Smooth muscle cell (in vitro differentiated cells): Measurements from ENCODE around the gene DRC7. TPM values are rescaled to one million over a fixed set of nuclear protein-coding genes. Genes with fewer than 3 reads are reported as not detected.

Experiments
- DNase-seq: peaks from one replicate; lab custom pipeline; 2025; ENCODE audit not compliant: unreplicated experiment; lab: John Stamatoyannopoulos, UW
- H2AFZ ChIP-seq: fragments of 200-600 bp; sonication (generic); 2 replicates; pipeline ENCODE4 v1.6.0; 2016; ENCODE audit warnings: antibody characterized with exemption, low read depth, mild to moderate bottlenecking
- H3F3A ChIP-seq: fragments of 200-600 bp; sonication (generic); 2 replicates; pipeline ENCODE4 v1.6.0; 2017; ENCODE audit warnings: antibody characterized with exemption, low read depth
- H3K27ac ChIP-seq: fragments of 200-600 bp; sonication (generic); 2 replicates; pipeline ENCODE4 v1.5.1; 2016; ENCODE audit warnings: low read depth, mild to moderate bottlenecking
- H3K27me3 ChIP-seq: fragments of 200-600 bp; sonication (generic); 2 replicates; pipeline ENCODE4 v1.6.1; 2016; ENCODE audit warnings: low read depth, mild to moderate bottlenecking
- H3K36me3 ChIP-seq: fragments of 200-600 bp; sonication (generic); 2 replicates; pipeline ENCODE4 v1.5.1; 2016; ENCODE audit warnings: low read depth
- H3K4me1 ChIP-seq: fragments of 200-600 bp; sonication (generic); 2 replicates; pipeline ENCODE4 v1.5.1; 2016; ENCODE audit warnings: low read depth
- H3K4me2 ChIP-seq: fragments of 200-600 bp; sonication (generic); 2 replicates; pipeline ENCODE4 v1.6.0; 2016; ENCODE audit warnings: mild to moderate bottlenecking
- H3K4me3 ChIP-seq: fragments of 200-600 bp; sonication (generic); 2 replicates; pipeline ENCODE4 v1.5.1; 2016; ENCODE audit warnings: mild to moderate bottlenecking
- H3K79me2 ChIP-seq: fragments of 200-600 bp; sonication (generic); 2 replicates; pipeline ENCODE4 v1.6.0; 2016; ENCODE audit warnings: low read depth, mild to moderate bottlenecking
- H3K9ac ChIP-seq: fragments of 200-600 bp; sonication (generic); 2 replicates; pipeline ENCODE4 v1.6.0; 2016; ENCODE audit warnings: low read depth
- H3K9me3 ChIP-seq: fragments of 200-600 bp; sonication (generic); replicated peaks from 2 replicates; pipeline ENCODE4 v1.5.1; 2016; ENCODE audit warnings: low read depth
- H4K20me1 ChIP-seq: fragments of 200-600 bp; sonication (generic); 2 replicates; pipeline ENCODE4 v1.6.0; 2016; ENCODE audit warnings: low read depth
- CTCF ChIP-seq: fragments of 200-600 bp; sonication (generic); IDR thresholded peaks from 2 replicates; pipeline ENCODE4 v1.5.1; 2017; ENCODE audit warnings: borderline replicate concordance, mild to moderate bottlenecking, antibody characterized with exemption; ENCODE audit not compliant: insufficient read depth, poor library complexity, severe bottlenecking
- WGBS: methylation state at CpG from one replicate; pipeline ENCODE4 v1.1.7; 2016; ENCODE audit warnings: low lambda C conversion rate; 5-methylcytosine and 5-hydroxymethylcytosine counted together
- polyA plus RNA-seq: library from polyadenylated mRNA; unstranded; fragments of >200 nt; fragmentation: Nextera tagmentation; extraction: Ambion mirVana; gene quantifications from 2 replicates; pipeline ENCODE4 v1.2.1, GENCODE V29; 2016
- total RNA-seq: library from RNA; depleted of rRNA; stranded (reverse); fragments of >200 nt; gene quantifications from 2 replicates; pipeline ENCODE4 v1.2.3, GENCODE V29; 2014

Gene DRC7
- total and polyA plus RNA-seq, 2 experiments from 2014 or later, result 0.94 TPM; not detected in 1

- Histone ChIP-seq H3K79me2 (no peaks in the 10 kb centered on the region), H3K4me3 (no peak overlapping the region), H2AFZ (no peak overlapping the region), H3K27ac (no peak overlapping the region), H3K4me1 (peaks cover 12% of the 10 kb centered on the region), H3K36me3 (no peaks in the 10 kb centered on the region), H3K27me3 (no peaks in the 10 kb centered on the region), H3K9me3 (no peaks in the 10 kb centered on the region), H3K4me2 (no peak overlapping the region), H4K20me1 (no peaks in the 10 kb centered on the region), H3F3A (no peaks in the 10 kb centered on the region), H3K9ac (no peak overlapping the region)
- 82% methylated on average over 2 of the region's 2 CpGs for WGBS
- no peak for DNase-seq
- no peak for TF ChIP-seq CTCF
These were observed 21.8 kb upstream of the DRC7 start for GRCh38 chr16:57672824-57673223.

- Histone ChIP-seq H3K4me2 (no peak overlapping the region), H3K36me3 (no peaks in the 10 kb centered on the region), H3K9me3 (no peaks in the 10 kb centered on the region), H3K4me1 (peaks cover 12% of the 10 kb centered on the region), H3K27me3 (no peaks in the 10 kb centered on the region), H3K4me3 (no peak overlapping the region), H2AFZ (peak overlapping the region; percentile 72), H3F3A (no peaks in the 10 kb centered on the region), H3K79me2 (no peaks in the 10 kb centered on the region), H4K20me1 (no peaks in the 10 kb centered on the region), H3K9ac (no peak overlapping the region), H3K27ac (no peak overlapping the region)
- no peak for DNase-seq
- 41% methylated on average over 12 of the region's 12 CpGs for WGBS
- no peak for TF ChIP-seq CTCF
These were observed 18.7 kb upstream of the DRC7 start for GRCh38 chr16:57675741-57676551.

DNA sequence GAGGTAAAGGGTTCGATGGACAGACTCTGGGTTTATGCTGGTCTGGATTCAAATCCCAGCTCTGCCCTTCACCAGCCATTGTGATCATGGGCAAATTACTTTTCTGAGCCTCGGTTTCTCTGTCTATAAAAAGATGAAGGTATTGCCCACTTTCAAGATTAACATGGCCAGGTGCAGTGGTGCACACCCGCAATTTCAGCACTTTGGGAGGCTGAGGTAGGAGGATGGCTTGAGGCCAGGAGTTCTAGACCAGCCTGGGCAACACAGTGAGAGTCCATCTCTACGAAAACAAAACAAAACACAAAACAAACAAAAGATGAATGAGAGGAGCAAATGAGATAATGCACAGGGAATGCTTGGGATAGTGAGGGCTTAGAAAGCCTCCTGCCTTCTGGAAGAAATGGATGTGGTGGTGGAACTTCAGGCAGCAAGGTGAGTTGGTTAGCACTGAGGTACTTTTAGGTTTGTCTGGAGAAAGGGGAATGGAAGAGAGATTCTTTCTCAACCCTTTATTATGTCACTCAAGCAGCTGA is 18.0 kb upstream of the DRC7 start:
- H3K4me2 ChIP-seq, result no peak overlapping the region
- DNase-seq, result no peak
- H3K4me3 ChIP-seq, result no peak overlapping the region
- no peak overlapping the region for H3K27ac ChIP-seq
- no peaks in the 10 kb centered on the region for H3K36me3 ChIP-seq
- WGBS, result 88% methylated on average over 4 of the region's 4 CpGs
- TF ChIP-seq CTCF, result no peak
- no peaks in the 10 kb centered on the region for H3K79me2 ChIP-seq
- no peaks in the 10 kb centered on the region for H3K27me3 ChIP-seq
- no peaks in the 10 kb centered on the region for H3K9me3 ChIP-seq
- H2AFZ ChIP-seq, result no peak overlapping the region
- peaks cover 12% of the 10 kb centered on the region for H3K4me1 ChIP-seq
- H3F3A ChIP-seq, result no peaks in the 10 kb centered on the region
- no peak overlapping the region for H3K9ac ChIP-seq
- H4K20me1 ChIP-seq, result no peaks in the 10 kb centered on the region
